ENCODE results near the gene BEND2.
"Not testable (repeated sequence)": the region's sequence is repeated elsewhere in the genome, so short reads cannot be mapped to it uniquely, and the experiment has no call there.

BEND2 gene

DNA sequence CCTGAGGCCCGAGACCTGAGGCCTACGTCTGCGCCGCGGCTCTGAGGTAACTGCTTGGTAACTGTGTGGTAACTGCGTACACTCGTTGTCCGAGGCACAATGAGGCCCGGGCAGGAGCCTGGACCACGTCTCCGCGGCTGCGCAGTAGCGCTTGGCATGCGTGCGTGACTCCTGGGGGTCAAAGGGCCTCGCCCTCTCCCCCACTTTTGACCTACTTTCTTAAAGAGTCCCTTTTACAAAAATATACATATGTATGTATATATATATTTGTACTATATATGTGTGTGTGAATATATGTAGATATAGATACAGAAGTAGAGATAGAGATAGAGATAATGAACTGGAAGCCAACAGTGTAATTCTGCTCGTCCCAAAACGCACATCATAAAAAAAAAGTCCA is at the start of gene BEND2:
TSS of gene BEND2 (minus strand) at position 101 of the 400 bp plus-strand sequence. CDS start 136 bp downstream, outside the sequence.
- DNase-seq, result no peak

DNA sequence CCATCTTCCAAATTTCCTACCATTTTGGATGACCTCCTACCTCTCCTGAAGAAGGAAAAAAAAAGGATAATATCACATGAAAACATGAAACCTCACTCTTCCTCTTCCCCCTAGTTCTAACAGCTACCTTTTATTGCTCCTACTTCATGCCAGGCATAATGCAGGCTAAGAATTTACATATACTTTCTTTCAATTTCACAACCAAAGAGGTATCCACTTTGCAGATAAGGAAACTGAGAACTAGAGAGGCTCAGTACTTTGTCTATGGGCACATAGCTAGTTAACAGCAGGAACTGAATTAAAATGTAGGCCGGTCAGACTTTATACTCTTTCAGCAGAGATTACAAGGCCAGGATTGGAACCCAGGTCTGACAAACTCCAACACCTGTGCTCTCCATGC is 34.4 kb upstream of the BEND2 start:
- DNase-seq, result no peak

DNA sequence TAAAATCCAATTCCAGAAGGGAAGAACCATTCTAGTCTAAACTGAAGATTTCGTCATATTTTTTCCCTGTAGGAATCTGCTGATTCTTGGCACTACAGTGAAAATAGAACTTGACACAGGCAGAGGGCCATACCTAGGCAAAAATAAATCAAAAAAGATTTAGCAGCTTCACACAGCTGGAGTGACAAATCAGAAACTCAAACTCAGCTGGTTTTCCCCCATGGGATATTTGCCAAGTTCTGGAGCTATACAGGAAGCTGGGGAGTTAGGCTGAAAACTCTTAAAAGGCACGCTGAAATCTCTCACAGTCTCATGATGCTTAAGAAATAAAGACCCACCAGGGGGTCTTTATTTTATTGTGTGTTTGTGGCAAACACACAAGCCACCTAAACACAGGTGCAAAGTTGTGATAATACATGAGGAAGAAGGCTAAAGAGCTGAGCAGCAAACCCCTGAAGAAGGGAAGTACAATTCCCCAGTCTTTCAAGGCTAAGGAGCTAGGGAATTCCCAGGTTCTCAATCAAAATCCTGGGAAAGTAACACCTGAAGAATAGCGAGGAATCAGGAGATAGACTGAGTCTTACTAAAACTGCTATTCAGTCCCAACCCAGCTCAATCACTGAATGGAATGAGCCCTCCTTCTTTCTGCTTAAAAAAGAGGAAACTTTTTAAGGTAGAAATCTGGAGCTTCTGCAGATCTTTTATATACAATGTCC is 32.1 kb upstream of the BEND2 start:
- no peak for DNase-seq

- not testable (repeated sequence) for DNase-seq
Observed at GRCh38 chrX:18229646-18230045, 9.0 kb upstream of the BEND2 start.

- DNase-seq, result no peak
Observed at GRCh38 chrX:18228069-18228468, 7.4 kb upstream of the BEND2 start.

DNA sequence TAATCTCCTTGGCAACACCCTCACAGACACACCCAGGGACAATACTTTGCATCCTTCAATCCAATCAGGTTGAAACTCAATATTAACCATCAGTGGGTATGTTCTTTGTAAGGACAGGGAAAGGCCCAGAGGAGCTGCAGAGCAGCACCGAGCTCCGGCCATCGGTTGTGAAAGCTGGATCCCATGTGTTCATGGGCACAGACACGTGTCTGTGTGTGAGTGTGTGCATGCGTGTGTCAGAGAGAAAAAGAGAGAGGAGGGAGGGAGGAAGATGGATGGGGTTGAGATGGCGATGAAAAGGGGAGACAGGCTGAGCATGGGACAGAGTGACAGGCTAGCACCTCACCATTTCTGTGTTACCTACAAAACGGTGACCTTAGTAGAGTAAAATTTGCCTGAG is 6.8 kb upstream of the BEND2 start:
- no peak for DNase-seq

- no peak for DNase-seq
Observed at GRCh38 chrX:18210470-18210869, 10.2 kb downstream of the BEND2 start.

DNA sequence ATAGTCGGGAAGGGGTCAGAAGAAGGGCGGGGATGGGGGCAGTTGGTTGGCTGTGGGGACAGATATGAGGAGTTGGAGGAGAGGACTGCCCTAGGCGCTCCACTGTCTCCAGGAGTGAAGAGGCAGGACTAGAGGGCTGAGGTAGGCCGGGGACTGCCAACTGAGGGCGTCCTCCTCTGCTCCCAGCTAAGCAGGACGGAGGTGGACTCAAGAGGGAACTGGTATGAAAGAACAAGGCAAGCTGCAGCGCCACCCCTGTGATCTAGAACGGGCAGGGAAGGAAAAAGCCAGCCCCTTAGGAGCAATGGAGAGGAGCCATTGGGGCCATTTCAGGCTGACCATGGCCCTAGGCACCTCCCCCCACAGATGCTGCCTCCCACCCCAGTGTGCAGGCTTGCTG is 14.0 kb downstream of the BEND2 start:
- DNase-seq, result no peak

- no peak for DNase-seq
Observed at GRCh38 chrX:18203631-18204030, 17.1 kb downstream of the BEND2 start.

GRCh38 chrX:18194688-18195087 is 26.0 kb downstream of the BEND2 start:
- no peak for DNase-seq

GRCh38 chrX:18179446-18179845 is 41.2 kb downstream of the BEND2 start:
- DNase-seq, result no peak

DNA sequence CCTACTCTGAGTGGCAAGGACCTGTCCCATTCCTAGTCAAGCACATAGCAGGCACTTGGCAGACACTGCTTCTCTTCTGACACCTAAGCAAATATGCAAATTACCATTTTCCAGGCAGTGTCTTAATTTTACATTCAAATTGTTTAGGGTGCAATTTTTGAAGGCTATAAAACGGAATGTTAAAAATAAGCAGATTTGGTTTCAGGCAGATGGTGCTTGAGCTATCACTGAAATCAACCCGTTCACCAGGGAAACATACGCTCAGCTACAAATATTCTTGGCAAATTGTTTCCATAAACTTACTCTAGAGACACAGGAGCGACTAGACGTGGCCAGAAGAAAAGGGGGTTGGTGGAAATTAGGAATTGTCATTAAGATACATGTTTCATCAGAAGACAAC is 45.7 kb downstream of the BEND2 start:
- no peak for DNase-seq

DNA sequence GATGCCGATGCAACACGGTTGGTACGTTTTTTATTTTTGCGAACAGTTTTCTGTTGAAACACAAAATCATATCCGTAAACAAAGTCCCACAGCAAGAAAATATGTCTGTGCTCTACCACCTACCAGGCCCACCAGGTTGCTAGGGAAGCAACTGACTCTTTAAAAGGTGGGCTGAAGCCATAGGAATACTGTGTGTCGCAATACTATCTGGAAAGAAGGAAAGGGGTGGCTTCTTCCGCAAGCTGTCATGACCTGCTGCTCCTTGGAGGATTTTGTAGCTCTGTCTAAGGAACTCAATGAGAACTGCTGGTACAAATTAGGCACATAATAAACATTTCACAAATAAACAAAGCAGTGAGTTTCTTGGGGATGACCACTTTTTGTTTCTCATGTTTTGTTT is 46.5 kb downstream of the BEND2 start:
- no peak for DNase-seq

GRCh38 chrX:18173494-18174180 is 47.0 kb downstream of the BEND2 start:
- no peak for DNase-seq

GRCh38 chrX:18172970-18173369 is 47.7 kb downstream of the BEND2 start:
- no peak for DNase-seq

DNA sequence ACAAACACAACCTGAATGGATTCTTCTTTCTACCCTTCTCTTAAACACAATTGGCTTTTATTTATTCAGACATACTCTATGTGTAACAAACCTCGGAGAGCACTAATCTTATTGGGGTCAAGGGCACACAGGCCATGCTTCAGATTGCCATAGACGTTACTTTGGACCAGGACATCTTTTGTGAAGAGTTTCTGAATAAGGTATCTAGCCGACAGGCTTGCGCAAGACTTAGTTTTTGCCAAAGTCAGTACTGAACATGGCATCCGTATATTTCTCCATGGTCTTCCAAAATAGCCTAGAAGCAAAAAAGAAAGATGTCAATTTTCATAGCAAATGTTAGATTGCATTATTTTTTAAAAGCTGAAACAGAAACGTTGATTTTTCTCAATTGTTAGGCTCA is 49.8 kb downstream of the BEND2 start:
- no peak for DNase-seq

DNA sequence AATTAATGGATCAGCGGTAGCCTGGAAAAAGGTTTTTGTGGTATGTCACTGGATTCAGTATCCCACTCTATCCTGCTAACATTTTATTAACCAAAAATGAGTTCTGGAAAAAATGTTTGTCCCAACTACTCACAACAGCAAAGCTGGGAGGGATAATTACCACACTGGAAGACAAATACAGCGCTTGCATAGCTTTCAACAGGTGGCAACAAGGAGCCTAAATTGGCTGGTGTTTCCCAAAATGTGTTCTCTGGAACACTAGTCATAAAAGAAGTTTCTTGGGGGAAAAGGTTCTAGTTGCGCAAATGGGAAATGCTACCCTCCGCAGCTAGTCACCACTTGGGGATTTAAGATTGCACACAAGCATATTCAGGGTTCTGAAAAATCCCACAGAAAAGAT is 54.6 kb downstream of the BEND2 start:
- no peak for DNase-seq

GRCh38 chrX:18160369-18160768 is 60.3 kb downstream of the BEND2 start:
- no peak for DNase-seq

GRCh38 chrX:18158963-18159362 is 61.7 kb downstream of the BEND2 start:
- DNase-seq, result no peak

DNA sequence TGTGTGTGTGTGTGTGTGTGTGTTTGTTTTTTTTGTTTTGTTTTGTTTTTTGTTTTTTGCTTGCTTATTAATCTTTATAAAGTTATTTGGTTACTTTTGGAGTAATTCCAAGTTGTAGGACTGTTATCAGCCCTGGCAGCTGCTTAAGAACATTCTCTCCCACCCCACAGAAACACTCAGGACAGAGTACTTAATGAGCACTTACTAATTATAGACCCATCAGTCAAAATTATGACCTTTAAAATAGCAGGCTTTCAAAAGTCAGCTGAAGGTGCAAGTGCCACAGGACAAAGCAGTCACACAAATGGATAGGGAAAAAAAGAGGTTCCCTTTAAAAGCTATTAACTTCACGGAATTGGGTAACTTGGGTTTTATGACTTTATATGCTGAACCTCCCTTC is 69.0 kb downstream of the BEND2 start:
- no peak for DNase-seq

GRCh38 chrX:18151157-18151556 is 69.5 kb downstream of the BEND2 start:
- DNase-seq, result no peak

DNA sequence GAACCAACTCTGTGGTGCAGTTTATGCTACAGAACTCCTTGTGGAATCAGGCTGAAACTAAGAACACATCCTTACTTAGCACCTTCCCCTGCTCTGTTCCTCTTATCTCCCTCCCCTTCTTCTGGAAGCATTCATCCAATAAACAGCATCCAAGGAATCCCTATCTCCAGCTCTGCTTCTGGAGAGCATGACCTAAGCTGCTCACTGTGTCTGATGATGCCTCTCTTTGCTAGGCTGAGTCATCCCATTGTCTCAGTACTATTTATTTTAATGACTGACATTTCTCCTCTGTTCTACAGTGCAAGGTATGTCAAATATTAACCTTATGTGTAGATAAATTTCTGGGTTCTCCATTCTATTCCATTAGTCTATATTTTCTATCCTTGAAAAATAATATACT is 71.2 kb downstream of the BEND2 start:
- no peak for DNase-seq

- no peak for DNase-seq
Observed at GRCh38 chrX:18146954-18147353, 73.7 kb downstream of the BEND2 start.

- DNase-seq, result no peak
Observed at GRCh38 chrX:18146009-18146408, 74.7 kb downstream of the BEND2 start.

DNA sequence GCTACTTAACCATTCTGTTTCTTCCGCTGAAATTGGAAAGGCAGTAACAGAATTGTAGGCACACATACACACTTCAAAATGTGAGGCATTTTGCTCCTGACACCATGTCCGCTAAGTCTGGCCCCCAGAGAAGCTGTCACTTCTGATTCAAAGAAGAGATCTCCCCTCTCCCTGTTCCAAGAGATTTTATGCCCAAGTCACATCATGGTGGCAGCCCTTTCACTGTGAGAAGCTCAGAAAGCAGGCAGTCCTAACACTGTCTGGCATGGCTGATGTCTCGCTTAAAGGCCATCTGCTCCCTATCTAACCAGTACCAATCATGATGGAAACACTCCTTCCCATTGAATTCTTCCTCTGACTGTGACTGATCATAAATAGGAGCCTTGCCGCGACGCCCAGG is 83.9 kb downstream of the BEND2 start:
- no peak for DNase-seq
